Germinal center (tissue), 1 donor: ENCODE results near the gene OR52E6.

Experiments used
- DNase-seq: peaks from one replicate; pipeline ENCODE4 v3.0.0; 2012; ENCODE audit warnings: mixed read lengths, low spot score

The OR52E6 gene

DNA sequence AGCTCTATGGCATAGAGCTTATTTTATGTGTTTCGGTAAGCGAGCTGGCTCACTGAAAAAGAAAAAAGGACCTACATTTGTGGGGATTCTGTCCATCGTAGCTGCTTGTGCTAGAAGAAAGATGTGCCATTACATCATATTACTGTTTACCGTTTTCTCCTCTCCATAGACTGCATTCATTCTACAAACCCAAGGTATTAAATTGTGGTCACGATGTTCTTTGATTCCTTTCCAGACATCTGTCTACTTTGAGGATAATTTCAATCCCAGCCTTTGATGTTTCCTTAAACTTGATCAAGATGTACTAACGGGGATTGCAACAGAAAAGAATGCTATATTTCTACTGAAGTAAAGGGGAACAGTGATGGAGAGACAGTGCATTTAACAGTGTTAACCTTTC is 45.2 kb downstream of the OR52E6 start:
- no peak for DNase-seq

DNA sequence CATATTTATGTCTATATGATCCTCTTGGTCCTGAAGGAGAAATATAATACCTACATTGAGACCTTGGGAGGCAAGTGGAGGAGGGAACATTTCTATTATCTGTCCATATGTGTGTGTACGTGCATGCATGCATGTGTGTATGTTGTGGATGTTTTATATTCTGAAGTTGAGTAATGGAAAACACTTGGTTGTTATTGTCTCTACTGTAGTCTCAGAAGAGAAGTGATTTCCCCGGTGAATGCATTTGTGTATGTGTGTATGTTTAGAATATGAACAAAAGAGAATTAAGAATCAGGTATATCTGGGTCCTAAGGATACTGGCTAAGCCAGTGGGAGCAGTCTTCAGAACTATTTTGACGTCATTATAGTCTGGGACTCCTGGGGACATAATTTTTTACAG is 50.5 kb downstream of the OR52E6 start, which contains the start of gene OR52N1:
Gene OR52N1, minus strand, starts transcription at position 101 of the 400 bp plus-strand sequence. CDS start 2,449 bp downstream, outside the sequence.
- no peak for DNase-seq
